Pons (tissue), 1 donor: ENCODE data around the gene TBC1D16.

ENCODE experiments used
- DNase-seq: peaks from one replicate; pipeline ENCODE4 v3.0.0-alpha.2; 2016; ENCODE audit warnings: low spot score

The TBC1D16 gene, protein sequence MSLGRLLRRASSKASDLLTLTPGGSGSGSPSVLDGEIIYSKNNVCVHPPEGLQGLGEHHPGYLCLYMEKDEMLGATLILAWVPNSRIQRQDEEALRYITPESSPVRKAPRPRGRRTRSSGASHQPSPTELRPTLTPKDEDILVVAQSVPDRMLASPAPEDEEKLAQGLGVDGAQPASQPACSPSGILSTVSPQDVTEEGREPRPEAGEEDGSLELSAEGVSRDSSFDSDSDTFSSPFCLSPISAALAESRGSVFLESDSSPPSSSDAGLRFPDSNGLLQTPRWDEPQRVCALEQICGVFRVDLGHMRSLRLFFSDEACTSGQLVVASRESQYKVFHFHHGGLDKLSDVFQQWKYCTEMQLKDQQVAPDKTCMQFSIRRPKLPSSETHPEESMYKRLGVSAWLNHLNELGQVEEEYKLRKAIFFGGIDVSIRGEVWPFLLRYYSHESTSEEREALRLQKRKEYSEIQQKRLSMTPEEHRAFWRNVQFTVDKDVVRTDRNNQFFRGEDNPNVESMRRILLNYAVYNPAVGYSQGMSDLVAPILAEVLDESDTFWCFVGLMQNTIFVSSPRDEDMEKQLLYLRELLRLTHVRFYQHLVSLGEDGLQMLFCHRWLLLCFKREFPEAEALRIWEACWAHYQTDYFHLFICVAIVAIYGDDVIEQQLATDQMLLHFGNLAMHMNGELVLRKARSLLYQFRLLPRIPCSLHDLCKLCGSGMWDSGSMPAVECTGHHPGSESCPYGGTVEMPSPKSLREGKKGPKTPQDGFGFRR

DNA sequence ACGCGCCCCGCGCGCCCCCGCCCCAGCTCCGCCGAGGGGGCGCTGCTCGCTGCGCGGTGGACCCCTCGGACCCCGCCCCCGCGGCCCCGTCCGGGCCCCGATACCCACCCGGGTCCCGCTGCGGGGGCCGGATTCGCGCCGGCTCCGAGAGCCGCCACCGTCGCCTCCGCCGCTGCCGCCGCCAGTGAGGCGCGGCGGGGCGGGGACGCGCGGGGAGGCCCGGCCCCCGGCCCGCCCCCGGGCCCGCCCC lies at the start of gene TBC1D16:
Gene TBC1D16 (minus strand): TSS at position 186 of the 250 bp plus-strand sequence. CDS start 22,325 bp downstream, outside the sequence.
- no peak for DNase-seq

DNA sequence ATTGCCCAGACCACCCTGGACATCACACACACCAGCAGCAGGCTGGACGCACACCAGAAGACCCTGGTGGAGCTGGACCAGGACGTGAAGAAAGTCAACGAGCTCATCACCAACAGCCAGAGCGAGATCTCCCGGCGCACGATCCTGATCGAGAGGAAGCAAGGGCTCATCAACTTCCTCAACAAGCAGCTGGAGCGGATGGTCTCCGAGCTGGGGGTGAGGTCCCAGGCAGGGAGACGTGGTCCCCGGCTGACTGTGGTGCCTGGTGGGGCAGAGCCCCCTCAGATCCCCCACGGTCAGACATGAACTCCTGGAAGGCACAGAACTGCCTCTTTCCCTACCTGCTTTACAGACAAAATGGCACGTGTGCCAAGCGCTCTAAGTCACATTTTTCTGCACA lies 49.1 kb upstream of the TBC1D16 start:
- DNase-seq = no peak

DNA sequence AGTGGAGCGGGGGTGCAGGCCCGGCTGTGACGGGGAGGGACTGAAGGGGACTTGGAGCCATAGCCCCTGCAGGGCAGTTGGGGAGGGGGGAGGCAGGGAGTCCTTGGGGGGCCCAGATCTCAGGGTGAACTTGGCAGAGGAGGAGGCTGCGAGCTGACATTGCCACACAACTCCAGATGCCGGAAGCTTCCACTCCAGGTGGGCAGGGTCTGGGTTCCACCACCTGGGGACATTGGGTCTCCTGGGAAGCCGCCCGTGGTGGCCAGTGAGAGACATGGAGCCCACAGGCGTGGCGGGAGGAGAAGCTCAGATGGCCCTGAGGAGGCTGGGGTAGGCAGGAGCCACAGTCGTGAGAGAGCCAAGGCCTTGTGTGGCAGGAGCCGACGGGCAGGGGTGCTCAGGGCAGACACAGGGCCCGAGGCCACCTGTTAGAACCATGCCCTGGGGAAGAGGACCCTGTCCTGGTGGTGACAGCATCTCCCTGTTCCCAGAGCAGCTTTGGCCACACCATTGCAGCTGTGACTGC lies 47.5 kb upstream of the TBC1D16 start:
- DNase-seq = no peak

DNA sequence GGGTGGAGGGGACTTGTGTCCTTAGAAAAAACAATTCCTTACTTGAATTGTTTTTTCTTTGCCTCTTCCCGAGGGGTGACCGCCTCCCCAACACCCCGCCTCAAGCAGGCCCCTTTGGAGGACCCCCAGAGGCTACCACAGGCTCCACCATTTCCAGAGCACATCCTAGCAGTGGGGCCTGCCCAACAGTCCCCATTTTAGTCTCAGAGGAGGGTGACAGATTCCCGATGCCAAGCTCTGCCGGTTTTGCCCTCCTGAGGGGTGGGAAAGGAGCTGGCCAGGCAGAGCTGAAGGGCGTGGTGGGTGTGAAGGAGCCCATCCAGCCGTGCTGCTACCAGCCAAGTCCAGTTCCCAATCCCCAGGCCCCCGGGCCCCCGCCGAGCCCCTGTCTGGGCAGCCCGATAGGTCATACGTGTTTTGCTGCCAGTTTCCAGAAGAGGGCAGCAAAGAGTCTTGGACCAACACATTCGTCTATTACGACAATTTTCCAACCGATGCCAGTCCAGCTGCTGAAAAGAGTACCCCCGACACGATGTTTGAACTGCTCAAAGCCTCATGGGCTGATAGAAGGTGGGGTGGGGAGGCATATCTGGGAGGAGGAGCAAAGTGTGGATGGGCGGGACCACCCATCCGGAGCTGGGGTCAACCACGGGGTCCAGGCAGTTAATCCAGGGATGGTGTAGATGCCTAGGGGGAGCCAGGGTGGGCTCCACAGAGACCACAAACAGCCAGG lies 46.9 kb upstream of the TBC1D16 start:
- DNase-seq = peak; percentile 65

DNA sequence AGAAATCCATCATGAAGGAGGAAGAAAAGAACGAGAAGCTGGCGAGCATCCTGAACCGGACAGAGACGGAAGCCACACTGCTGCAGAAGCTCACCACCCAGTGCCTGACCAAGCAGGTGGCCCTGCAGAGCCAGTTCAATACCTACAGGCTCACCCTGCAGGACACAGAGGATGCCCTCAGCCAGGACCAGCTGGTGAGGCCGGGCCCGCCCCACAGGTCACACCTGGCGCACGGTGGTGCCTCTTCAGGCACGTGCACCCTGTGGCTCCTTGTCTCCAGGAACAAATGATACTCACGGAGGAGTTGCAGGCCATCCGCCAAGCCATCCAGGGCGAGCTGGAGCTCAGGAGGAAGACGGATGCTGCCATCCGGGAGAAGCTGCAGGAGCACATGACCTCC lies 45.9 kb upstream of the TBC1D16 start:
- DNase-seq = no peak

DNA sequence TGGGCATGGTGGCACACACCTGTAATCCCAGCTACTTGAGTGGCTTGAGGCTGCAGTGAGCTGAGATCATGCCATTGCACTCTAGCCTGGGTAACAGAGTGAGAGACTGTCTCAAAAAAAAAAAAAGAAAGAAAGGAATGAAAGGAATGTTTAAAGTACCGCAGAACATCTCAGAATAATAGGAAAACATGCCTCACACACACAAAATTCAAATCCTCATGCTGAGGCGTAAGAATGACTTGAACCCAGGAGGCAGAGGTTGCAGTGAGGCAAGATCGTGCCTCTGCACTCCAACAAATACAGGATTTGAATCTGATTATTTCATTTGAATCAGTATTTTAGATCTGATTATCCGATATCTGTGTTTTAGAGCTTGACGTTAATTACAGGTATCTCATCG lies 44.4 kb upstream of the TBC1D16 start:
- no peak for DNase-seq

DNA sequence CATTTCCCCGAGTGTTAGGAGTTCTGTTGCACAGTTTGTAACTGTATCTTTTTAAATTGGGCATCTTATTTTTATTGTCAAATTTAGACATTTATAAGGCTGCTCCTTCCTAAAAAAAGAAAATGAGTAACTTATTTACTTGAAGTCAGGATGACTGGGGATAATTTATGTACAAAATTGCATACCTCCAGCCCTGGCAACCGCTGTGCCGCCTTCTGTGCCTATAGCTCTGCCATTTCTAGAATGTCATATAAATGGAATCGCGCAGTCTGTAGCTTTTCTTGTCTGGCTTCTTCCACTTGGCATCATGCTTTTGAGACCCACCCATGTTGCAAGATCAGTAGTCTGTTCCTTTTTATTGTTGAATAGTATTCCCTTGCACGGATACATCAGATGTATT lies 36.7 kb upstream of the TBC1D16 start:
- no peak for DNase-seq

DNA sequence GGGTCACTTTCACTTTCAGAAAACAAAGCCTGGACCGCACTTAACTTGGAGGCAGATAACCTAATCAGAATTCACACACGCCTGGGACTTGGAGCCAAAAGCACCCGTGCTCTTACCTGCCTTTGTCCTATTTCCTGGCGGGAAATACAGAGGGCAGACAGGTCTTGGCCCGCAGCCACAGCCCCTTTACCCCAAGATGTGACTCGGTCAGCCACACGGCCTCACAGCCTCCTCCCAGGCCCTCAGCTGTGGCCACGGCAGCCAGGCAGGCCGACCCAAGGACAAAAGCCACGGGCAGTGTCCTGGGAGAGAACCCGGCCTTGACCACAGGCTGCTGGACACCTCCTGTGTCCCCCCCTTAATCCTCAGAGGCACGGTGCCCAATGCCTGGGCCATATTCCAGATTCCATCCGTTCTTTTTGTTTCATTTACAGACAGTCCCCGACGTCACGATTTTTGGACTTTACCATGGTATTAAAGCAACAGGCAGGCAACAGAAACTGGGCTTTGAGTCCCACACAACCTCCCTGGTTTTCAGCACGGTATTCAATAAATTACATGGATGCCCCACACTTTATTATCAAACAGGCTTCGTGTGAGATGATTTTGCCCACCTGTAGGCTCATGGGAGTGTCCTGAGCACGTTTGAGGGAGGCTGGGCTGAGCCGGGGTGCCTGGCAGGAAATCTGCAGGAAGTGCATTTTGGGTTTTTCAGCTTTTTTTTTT lies 35.6 kb upstream of the TBC1D16 start:
- DNase-seq = peak; percentile 53

DNA sequence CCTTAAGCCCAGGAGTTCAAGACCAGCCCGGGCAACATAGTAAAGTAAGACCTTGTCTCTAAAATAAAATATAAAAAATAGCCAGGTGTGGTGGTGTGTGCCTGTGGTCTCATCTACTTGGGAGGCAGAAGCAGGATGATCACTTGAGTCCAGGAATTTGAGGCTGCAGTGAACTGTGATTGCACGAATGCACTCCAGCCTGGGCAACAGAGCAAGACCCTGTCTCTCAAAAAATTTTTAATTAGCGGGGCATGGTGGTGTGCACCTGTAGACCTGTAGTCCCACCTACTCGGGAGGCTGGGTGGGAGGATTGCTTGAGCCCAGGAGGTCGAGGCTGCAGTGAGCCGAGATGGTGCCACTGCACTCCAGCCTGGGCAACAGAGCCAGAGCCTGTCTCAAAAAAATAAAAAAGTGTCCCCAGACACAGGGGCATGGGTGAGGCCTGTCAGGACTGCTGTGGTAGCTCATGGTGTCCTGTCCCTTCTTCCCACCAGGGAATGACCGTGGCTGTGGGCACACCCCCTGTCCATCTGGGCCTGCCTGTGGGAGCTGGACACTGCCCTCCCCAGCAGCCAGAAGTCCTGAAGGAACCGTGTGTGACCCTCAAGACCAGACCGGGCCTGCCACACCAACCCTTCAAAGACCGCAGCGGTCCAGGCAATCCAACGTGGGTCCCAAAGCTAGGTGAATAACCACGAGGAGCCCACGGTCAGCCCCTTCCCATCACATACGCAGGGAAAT lies 34.9 kb upstream of the TBC1D16 start:
- DNase-seq = no peak

DNA sequence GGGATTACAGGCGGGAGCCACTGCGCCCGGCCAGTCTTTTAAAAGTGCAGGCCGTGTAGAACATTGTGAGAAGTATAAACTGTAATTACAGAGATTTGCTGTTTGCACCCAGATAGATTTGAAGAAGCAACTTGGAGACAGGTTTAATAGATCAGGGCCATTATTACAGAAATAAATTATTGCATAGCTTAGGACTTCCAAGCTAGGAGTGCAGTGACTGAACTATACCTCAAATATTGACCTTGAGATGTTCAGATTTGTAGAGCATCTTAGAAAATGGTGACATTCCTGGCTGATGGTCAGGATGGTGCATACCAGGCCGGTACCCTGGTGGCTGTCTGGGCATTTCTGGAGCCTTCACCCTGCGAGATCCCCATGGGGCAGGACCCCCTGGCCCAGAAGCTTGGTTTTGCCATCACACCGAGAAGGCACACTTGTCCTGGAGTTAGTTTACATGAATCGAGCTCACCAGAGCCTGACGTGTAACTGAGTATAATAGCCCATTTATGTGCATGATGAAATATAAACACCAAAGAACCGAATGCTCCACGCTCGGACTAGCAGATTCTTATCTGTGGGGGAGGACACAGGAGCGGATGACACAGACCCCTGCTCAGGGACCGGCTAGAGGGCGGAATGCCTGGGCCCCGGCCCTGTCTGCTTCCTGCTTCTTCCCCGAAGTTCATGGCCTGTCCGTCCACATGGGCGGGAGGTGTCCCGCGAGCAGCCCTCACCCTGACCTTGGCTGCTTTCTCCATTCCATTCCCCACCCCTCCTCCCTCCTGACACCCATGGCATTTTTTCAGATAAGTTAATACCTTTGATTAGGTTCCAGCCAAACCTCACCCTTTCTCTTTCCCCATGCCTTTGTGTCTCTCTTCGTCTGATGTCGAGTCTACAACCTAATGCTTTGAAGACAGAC lies 32.9 kb upstream of the TBC1D16 start:
- DNase-seq = no peak

DNA sequence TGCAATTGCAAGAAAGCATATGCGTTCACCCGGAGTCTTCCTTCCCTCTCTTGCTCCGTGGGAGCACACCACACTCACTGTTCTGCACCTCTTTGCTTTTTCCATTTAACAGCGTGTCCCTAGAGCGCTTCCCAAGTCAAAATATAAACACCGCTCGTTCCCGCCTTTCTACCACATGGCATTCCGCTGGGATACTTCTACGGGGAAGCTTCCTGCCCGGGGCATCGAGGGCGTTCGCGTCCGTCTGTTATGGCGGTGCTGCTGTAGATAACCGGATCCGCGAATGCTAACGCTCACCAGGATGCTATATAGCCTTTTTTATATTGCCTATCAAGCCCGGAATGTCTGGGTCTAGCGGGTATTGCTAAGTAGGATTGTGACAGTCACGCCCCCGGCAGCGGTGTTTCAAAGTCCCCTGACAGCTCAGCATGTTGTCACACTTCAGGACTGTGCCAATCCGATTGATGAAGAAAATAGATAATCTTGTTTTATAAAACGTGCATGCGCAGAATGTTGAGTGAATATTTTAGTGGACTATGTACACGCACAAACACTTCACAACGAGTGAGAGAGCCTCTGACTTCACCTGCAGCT lies 31.8 kb upstream of the TBC1D16 start:
- no peak for DNase-seq

DNA sequence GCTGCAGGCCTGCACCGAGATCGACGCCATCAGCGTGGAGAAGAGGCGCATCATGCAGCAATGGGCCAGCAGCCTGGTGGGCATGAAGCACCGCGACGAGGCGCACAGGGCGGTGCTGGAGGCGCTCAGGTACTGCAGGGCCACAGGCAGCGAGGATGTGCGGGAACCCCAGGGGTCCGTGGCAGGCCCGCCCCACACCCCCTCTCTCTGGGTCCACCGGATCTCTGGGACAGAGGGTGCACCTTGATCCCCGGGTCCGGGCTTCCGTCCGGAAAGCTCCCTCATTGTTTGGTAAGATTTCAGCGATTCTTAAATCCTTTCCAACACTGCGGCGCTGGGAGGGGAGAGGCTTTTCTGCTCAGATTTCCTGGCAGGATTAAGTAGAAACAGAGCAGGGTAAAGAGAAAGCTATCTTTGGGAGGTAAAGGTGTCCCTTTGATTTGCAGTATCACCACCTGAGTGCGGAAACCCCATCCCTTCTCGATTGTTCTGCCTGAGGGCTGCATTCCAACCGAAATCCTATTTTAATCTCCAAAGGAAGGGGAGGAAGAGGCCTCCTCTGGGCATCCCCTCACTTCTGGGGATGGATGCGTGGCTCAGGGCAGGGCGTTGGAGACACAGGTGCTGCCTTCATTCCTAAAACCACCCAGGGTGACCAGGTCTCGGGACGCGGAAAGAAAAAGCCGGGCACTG lies 30.0 kb upstream of the TBC1D16 start:
- no peak for DNase-seq

DNA sequence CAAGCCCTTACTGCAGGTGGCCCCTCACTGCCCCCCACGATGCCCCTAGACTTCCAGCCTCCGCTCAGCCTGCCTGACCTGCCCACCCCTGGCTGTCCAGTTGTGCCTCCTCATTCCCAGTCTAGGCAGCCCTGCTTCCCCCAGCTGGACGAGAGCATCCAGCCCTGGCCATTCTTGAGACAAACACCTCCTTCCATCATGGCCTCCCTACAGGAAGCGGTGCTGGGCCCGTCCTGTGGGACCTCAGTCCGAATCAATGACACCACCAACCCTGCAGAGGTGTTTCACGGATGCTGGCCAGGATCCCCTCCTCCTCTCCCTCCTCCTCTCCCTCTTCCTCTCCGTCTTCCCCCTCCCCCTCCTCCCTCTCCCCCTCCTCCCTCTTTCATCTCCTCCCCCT lies 29.0 kb upstream of the TBC1D16 start:
- DNase-seq = no peak

DNA sequence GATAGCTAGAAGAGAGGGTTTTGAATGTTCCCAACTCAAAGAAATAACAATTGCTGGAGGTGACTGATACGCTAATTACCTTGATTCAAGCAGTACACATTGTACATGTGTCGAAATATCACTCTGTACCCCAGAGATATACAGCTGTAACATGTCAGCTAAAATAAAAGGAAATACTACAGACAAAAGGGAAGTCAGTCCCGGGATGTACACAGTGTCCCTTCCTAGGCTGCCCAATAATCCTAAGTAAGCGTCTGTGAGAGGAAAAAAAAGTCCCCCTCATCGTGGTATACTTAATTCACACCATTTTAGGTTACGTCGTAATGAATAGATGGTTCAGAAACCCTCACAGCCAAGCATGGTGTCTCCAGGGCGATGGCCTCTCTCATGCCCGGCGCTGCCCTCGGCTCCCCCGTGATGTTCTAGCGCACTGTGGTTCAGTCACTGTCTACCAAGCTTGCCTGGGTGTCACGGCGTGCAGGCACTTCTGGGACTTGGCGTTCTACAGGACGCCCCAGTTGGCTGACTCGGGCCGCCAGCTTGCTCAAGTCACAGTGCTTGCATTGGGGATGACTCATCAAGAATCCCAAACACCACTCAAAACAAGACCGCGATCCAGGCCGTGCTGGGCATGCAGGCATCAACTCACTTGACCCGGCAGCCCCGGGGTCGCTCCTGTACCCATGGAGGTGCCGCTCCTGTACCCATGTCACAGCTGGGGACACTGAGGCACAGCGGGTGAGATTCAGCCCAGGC lies 28.3 kb upstream of the TBC1D16 start:
- DNase-seq = peak; percentile 24

DNA sequence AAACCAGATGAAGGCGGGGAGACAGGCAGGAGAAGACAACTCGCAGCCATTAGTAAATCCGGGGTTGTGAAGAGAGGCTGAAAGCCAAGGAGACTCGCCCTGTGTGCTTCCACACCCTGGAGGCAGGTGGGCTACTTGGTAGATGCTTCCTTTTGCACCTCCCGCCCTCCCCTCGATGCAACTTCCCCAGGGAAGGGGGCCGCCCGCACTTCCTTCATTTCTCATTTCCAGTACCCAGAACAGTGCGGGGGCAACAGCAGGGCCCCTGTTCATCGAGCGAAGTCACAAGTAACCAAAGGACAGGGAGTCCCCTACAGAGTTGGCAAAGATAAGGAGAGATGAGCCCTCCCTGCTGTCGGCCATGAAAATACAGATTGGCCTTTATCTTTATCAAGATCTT lies 25.7 kb upstream of the TBC1D16 start:
- DNase-seq = no peak

DNA sequence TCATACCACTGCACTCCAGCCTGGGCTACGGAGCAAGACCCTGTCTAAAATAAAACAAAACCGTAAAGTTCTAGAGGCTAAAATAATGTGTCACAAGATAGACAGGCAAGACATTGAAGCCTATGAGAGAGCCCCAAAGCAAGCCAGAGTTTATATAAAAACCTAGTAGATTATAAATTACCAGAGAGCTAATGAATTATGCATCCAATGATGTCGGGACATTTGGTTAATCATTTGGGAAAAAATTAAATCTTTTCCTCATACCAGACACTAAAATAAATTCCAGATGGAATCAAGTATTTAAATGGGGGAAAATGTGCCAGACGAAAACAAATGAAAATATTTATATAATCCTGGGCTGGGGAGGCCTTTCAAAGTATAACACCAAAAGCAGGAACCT lies 25.0 kb upstream of the TBC1D16 start:
- no peak for DNase-seq

DNA sequence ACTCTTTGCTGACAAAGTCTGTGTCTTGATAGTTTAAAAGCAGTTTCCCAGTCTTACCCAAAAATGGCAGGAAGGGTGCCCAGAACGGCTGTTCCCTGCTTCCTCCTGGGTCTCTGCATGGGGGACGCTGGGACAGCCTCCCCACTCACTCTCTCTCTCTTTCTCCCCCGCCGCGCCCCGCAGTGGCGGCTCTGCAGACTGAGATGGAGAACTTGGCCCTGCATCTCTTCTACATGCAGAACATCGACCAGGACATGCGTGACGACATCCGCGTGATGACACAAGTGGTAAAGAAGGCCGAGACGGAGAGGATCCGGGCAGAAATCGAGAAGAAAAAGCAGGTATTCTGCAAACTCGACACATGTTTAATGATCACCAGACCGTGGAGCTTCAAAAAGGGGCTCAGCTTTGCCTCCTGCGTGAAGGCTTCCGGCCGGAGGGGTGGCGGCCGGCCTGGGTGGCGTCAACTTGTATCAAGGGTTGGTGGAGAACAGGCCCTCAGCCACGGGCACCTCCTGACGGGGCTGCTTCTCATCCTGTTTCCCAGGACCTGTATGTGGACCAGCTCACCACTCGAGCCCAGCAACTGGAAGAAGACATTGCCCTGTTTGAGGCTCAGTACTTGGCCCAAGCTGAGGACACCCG lies 22.8 kb upstream of the TBC1D16 start:
- no peak for DNase-seq

DNA sequence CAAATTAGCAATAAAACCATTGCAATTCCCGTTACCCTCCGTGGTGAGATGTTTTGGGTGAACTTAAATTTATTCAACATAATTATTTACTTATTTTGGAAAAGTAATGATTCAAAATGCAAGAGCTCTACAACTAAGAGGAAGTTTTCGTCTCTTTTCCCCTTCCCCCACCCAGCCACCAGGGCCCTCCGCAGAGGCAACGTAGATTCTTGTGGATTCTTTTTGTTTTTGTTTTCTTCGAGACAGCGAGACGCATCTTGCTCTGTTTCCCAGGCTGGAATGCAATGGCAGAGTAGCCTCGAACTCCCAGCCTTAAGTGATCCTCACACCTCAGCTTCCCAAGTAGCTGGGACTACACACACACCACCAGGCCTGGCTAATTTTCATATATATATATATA lies 19.9 kb upstream of the TBC1D16 start:
- DNase-seq = no peak
